Measurements from ENCODE around the gene CCDC127.
"Not testable (repeated sequence)": the region's sequence is repeated elsewhere in the genome, so short reads cannot be mapped to it uniquely, and the experiment has no call there.

Gene CCDC127

GRCh38 chr5:203246-203930, 14.6 kb downstream of the CCDC127 start:
- DNase-seq (ENCODE audit: low spot score): no peak

- DNase-seq (ENCODE audit: low spot score): no peak
Observed at GRCh38 chr5:201672-202071, 16.3 kb downstream of the CCDC127 start.

- DNase-seq (ENCODE audit: low spot score): no peak
Observed at GRCh38 chr5:200985-201384, 17.0 kb downstream of the CCDC127 start.

DNA sequence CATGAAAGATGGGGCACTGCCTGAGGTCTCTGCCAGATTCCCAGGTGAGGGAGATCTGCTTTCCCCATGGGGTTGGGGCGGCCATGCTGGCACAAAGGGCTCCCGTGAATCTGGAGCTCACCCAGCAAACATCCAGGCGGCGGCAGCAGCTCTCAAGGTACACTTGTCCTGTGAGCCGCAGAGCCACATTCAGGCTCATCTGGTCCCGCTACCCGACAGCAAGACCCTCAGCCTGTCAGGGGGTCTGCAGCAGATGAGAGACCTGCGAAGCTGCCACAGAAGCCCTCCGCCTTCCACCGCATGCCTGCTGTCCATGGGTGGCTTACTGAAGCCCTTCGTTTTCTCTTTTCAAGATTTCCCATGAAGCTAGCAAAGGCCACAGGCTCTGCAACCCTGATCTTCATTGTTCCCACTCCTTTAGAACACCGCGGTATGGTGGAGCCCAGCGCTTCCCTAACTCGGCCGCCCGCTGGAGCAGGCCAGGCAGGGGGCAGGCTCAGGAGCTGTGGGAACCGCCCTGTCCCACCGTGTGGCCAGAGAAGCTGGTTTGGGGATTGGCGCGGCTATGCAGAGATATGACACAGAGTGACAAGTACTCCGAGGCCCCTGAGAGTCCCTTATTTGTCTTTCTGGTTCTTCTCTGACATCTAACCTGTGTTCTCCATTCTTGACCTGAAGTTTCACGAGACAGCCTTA, 17.9 kb downstream of the CCDC127 start:
- DNase-seq (ENCODE audit: low spot score): no peak

- no peak for DNase-seq (ENCODE audit: low spot score)
Observed at GRCh38 chr5:199197-199949, 18.6 kb downstream of the CCDC127 start.

- no peak for DNase-seq (ENCODE audit: low spot score)
Observed at GRCh38 chr5:198516-199196, 19.3 kb downstream of the CCDC127 start.

DNA sequence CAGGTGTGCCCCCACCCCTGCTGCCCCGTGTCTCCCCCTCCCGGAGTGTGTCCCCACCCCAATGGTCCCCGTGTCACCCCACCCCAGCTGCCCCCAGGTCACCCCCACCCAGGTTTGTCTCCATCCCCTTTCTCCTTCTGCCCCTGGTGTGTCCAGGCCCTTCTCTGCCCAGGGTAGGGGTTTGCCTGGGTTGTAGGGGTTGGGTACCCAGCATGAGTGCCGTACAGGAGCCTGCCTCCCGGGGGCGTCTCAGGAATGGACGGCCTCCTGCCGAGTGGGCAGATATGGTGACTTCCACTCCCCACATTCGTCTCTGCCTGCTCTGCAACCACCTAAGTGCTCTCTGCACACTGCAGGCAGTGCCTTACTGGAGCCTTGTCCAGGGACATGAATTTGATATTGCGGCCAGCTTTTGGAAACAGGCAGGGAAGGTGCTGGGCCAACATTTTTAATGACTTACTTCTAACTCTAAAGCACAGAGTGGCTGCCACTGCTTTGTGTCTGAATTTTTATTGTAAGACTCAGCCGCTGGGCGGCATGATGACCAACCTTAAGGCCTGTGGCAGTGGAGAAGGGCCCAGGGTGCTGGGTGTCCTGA, 20.0 kb downstream of the CCDC127 start:
- no peak for DNase-seq (ENCODE audit: low spot score)

DNA sequence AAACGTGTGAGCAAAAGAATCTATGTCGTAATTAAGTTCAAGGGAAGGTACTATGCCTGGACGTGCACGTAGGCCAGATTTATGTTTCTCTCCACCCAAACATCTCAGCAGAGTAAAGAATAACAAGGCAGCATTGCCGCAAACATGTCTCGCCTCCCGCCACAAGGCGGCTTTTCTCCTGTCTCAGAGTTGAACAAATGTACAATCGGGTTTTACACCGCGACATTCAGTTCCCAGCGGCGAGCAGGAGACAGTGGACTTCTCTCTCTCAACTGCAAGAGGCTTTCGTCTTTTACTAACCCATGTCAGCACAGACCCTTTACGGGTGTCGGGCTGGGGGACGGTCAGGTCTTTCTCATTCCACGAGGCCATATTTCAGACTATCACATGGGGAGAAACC, 20.9 kb downstream of the CCDC127 start:
- not testable (repeated sequence) for DNase-seq (ENCODE audit: low spot score)

DNA sequence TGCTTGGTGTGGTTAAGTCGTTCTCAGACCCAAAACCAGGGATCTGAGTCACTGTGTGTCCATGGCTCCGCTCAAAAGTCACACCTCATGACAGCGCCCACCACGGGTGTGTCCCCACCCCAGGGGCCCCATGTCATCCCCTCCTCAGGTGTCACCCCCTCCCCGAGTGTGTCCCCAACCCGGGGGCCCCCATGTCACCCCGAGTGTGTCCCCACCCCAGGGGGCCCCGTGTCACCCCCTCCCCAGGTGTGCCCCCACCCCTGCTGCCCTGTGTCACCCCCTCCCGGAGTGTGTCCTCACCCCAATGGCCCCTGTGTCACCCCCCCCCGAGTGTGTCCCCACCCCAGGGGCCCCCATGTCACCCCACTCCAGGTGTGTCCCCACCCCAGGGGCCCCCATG, 21.6 kb downstream of the CCDC127 start:
- DNase-seq (ENCODE audit: low spot score): no peak

DNA sequence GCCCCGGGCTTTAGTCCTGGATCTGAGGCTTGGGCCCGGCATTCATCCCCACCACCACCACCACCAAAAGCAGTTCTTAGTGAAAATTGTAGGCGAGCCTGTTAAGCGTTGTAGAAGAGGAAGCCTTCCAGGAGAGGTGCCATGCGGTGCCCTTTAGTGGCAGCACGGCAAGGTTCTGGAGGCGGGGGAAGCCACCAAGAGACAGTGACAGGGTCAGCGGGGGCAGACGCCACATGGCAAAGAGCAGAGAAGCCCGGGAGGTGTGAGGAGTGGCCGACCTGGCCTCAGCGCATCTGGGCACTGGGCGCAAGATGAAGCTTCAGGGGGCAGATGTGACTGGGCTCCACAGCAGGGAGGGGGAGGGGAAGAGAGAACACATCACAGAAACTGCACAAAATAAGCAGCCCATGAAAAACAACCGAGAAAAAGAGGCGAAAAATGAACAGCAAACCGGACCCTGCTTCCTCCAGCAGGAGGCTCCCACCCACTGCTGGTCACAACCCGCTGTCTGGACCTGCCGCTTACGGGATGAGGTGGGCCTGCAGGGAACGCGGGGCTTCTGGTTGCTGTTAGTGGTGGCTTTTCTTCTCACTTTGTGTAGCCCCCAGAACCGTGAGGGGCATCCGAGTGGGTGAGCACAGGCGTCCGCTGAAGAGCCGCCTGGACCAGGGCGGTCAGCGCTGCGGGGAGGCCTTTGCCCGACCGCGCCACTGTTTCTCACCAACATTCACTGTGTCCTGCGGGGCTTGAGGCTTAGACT, 22.4 kb downstream of the CCDC127 start:
- no peak for DNase-seq (ENCODE audit: low spot score)

DNA sequence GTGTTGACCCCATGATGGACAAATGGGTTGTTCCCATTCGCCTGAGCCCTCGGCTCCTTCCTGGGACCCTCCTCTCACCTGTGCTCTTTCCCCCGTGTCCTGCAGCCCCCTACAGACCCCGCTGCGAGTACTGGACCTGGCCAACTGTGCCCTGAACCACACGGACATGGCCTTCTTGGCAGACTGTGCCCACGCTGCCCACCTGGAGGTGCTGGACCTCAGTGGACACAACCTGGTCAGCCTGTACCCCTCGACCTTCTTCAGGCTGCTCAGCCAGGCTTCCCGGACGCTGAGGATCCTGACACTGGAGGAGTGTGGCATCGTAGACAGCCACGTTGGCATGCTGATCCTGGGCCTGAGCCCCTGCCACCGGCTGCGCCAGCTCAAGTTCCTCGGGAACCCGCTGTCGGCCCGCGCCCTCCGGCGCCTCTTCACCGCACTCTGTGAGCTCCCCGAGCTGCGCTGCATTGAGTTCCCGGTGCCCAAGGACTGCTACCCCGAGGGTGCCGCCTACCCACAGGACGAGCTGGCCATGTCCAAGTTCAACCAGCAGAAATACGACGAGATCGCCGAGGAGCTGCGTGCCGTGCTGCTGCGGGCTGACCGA, 23.2 kb downstream of the CCDC127 start:
- DNase-seq (ENCODE audit: low spot score): no peak

GRCh38 chr5:194102-194501, 23.9 kb downstream of the CCDC127 start:
- DNase-seq (ENCODE audit: low spot score): no peak

GRCh38 chr5:192970-193831, 24.8 kb downstream of the CCDC127 start:
- DNase-seq (ENCODE audit: low spot score): no peak

DNA sequence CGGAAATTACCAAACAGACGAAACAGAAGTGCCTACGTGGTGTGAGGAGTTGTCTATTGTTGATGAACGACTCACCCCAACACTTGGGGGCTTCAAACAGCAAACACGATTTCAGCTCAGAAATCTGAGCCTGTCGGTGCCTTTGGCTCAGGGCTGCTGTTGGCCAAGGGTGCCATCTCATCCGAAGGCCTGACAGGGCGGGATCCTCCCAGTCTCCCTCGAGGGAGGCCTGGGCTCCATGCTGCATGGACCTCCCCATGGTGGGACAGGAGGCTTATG, 25.3 kb downstream of the CCDC127 start:
- no peak for DNase-seq (ENCODE audit: low spot score)

DNA sequence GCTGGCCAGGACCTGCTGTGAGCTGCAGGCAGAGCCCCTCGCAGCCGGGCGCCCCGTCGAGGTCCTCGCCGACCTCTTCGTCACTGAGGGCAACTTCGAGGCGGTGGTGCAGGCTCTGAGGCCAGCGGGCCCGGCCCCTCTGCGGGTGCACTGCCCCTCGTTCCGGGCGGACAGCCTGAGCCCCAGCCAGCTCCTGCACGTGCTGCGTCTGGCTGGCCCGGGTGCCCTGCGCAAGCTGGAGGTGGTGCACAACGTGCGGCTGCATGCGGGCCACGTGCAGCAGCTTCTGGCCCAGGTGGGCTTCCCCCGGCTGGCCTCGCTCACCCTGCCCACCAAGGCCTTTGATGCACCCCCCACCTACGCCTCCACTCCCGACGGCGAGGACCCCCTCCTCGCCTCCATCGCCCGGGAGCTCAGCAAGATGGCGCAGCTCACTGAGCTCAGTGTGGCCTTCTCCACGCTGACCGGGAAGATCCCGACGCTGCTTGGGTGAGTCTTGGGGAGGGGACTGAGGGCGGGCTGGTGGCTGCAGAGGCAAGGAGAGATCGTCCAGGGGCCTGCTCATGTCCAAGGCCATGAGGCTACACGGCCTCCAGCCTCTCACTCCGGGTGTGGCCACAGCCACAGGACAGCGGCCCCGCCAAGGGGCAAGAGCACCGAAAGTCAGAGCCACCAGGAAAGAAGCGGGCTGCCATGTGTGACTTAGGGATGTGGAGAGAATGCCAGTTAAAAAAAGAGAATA, 25.8 kb downstream of the CCDC127 start:
- DNase-seq (ENCODE audit: low spot score): no peak

DNA sequence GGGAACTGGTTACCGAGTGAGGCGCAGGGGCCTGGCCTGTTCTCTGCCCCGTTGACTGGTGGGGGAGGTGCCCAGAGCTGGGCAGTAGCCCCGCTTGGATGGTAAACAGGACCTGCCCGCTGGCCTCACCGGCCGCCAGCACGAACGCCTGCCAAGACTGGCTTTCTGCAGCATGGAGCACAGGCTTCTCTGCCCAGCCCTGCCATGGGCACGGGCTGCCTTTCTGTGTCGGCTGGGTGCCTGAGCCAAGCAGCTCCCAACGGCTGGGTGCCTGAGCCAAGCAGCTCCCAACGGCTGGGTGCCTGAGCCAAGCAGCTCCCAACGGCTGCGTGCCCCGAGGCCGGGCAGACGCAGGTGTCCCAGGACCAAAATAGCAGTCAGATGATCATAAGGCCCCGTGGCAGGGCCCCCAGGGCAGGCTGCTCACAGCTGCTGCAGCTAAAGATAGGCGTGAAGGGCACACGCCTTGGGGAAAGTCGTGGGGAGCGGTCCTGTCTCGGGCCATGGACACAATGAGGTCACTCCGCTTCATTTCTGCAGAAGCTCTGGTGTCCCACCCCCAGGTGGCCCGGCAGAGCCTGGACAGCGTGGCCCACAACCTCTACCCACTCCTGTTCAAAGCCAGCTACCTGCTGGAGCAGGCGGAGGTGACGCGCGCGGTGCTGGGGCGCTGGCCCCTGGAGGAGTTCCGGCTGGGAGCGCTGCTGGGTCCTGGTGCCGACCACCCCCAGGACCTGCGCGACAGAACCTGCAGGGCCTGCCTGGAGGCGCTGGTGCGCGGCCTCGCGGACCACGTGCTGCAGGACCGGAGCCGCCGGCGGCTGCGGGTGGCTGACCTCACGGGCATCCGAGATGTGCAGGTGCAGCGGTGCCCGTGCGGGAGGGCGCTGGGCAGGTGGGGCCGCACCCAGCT, 26.7 kb downstream of the CCDC127 start, which contains the start of gene LRRC14B:
LRRC14B (plus strand) TSS at position 460 of the 913 bp plus-strand sequence; CDS start at position 504, 44 bp downstream.
- DNase-seq (ENCODE audit: low spot score): no peak

DNA sequence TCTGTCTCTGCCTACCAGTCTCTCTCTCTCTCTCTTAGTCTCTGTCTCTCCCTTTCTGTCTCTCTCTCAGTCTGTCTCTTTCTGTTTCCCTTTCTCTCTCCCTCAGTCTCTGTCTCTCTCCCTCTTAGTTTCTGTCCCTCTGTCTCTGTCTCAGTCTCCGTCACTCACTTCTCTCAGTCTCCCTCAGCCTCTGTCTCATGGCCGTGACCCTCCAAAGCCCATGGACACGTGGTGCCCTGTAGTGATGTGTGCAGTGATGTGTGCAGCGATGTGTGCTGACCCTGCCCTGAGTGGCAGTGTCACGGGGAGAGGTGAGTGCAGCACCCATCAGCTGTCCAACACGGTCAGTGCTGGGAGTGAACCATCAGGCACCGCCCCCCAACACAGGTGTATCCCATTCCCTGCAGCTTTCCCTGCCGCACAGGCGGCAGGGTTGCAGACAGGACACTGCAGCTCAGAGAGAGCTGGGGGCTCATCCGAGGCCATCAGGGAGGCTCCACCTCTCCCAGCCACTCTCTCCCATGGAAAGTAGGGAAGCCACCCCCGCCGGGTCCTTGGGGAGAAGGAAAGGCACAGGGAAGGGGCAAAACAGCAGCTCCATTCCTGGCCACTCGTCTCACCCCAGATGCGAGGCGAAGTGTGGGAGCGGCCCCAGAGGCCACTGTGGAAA, 27.5 kb downstream of the CCDC127 start:
- no peak for DNase-seq (ENCODE audit: low spot score)

DNA sequence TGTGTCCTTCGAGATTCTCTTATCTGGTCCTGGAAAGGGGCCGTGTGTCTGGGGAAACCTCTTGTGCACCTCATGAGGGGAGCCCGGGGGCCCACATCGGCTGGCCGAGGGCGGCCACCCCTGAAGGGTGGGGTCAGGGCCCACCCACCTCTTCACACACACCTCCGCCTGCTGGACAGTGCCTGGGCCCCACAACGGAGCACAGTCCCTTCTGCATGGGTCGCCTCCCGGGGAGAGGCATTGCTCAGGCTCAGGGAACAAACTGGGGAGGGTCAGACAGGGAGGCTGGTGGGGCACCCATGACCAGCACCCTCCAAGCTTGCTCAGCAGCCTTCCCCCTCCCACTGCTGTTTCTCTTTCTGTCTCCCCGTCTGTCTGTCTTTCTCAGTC, 28.0 kb downstream of the CCDC127 start:
- DNase-seq (ENCODE audit: low spot score): no peak

All from hematopoietic multipotent progenitor cell treated with erythropoietin and hydrocortisone succinate and interleukin-3 and kit ligand, for 15 days (in vitro differentiated cells).